SK-N-MC (cell line): ENCODE results near the gene GRPR.

Source experiments
- EZH2 ChIP-seq: fragments of 200-600 bp; sonication (generic); IDR thresholded peaks from one replicate; pipeline ENCODE4 v1.6.1; 2017; ENCODE audit warnings: antibody characterized with exemption
- POLR2AphosphoS5 ChIP-seq: IDR thresholded peaks from 2 replicates; pipeline ENCODE4 v1.6.1; 2012; ENCODE audit warnings: mild to moderate bottlenecking, low read depth, low read length, borderline replicate concordance

GRCh38 chrX:16162391-16162790 lies 39.0 kb downstream of the GRPR start:
- TF ChIP-seq POLR2AphosphoS5 (no peak), EZH2 (no peak)
